Effector memory CD8-positive, alpha-beta T cell (primary cell): Measurements from ENCODE around the gene CMTM8.

ENCODE experiments used
- ATAC-seq: fragments of 150-1000 bp; cut with Tn5 transposase; replicated peaks from 2 replicates; pipeline ENCODE4 v1.10.0; 2021; ENCODE audit warnings: mild to moderate bottlenecking, moderate library complexity
- DNase-seq, 3 experiments: peaks; one replicate each; pipeline ENCODE4 v3.0.0; 2021
- H3K27ac Mint-ChIP-seq, 2 donors: one replicate each; pipeline ENCODE4 v1.8.0; 2022; ENCODE audit warnings: mild to moderate bottlenecking in 2 of 2, mixed read lengths in 2 of 2, moderate library complexity in 2 of 2
- H3K27me3 Mint-ChIP-seq, 2 donors: one replicate each; pipeline ENCODE4 v1.8.0; 2022; ENCODE audit warnings: mixed read lengths in 2 of 2
- H3K36me3 Mint-ChIP-seq: one replicate; pipeline ENCODE4 v1.8.0; 2022; ENCODE audit warnings: mild to moderate bottlenecking, moderate library complexity, mixed read lengths; ENCODE audit not compliant: insufficient read depth
- H3K4me1 Mint-ChIP-seq, 2 donors: one replicate each; pipeline ENCODE4 v1.8.0; 2022; ENCODE audit warnings: low read depth in 2 of 2, mixed read lengths in 2 of 2
- H3K4me3 Mint-ChIP-seq, 2 donors: one replicate each; pipeline ENCODE4 v1.8.0; 2022; ENCODE audit warnings: mild to moderate bottlenecking in 2 of 2, mixed read lengths in 2 of 2, moderate library complexity in 2 of 2
- H3K9me3 Mint-ChIP-seq, 2 donors: one replicate each; pipeline ENCODE4 v1.8.0; 2022; ENCODE audit warnings: mixed read lengths in 2 of 2

The CMTM8 gene

DNA sequence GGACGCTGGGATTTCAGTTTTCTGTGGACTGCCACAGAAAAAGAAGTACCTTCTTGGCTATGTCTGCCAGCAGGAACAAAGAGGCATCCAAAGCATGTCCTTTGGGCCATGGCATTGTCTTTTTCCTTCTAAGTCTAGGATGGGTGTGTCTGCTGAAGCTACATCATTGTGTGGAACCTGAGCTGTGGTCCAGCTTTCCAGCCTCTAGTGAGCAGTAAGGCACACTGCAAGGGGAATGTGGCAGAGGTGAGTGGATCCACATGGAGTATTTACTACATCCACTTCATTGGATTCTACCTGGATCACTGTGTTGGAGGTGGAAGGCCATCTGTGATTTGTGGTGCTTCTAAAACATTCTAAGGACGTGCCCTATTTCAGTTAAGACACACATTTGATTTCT is 23.7 kb downstream of the CMTM8 start:
- DNase-seq (no peak), ATAC-seq (no peak)
- no peak overlapping the region for H3K27ac Mint-ChIP-seq
- peaks cover 5% of the 10 kb centered on the region for H3K36me3 Mint-ChIP-seq
- peaks cover 17 to 24% of the 10 kb centered on the region in 2 donors for H3K27me3 Mint-ChIP-seq
- H3K9me3 Mint-ChIP-seq: no peaks in the 10 kb centered on the region
- no peak overlapping the region for H3K4me3 Mint-ChIP-seq
- peaks cover 0 to 8% of the 10 kb centered on the region in 2 donors for H3K4me1 Mint-ChIP-seq

DNA sequence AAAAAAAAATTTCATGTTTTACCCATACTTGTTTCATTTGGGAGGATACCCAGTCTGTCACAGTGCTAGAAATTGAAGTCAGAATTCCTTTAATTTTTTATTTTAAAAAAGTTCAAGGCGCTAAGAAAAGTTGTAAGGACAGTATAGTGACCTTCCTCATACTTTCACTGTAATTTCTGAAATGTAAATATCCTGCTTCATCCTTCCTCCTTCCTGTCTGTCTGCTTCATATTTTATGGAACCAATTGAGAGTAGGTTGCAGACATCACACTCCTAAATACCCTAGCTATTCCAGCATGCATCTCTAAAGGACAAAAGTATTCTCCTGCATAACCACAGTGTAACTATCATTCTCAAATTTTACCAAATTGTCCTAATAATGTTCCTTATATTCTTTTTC is 35.8 kb downstream of the CMTM8 start:
- no peak overlapping the region for H3K4me3 Mint-ChIP-seq
- no peaks in the 10 kb centered on the region for H3K9me3 Mint-ChIP-seq
- peaks cover 0 to 3% of the 10 kb centered on the region in 2 donors for H3K4me1 Mint-ChIP-seq
- peaks cover 6 to 9% of the 10 kb centered on the region in 2 donors for H3K27me3 Mint-ChIP-seq
- ATAC-seq: no peak
- no peak overlapping the region for H3K27ac Mint-ChIP-seq
- no peaks in the 10 kb centered on the region for H3K36me3 Mint-ChIP-seq
- DNase-seq: no peak

DNA sequence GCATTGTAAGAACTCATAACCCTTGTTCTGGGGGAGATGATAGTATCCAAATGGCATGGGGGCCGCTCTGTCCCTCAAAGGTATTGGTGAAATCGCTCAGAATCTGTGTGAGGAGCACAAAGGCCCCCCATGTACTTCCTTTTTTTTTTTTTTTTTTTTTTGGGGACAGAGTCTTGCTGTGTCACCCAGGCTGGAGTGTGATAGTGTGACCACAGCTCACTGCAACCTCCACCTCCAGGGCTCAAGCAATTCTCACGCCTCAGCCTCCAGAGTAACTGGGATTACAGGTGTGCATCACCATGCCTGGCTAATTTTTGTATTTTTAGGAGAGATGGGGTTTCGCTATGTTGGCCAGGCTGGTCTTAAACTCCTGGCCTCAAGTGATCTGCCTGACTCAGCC is 37.0 kb downstream of the CMTM8 start:
- Mint-ChIP-seq H3K27ac (no peak overlapping the region), H3K36me3 (no peaks in the 10 kb centered on the region), H3K4me3 (no peak overlapping the region), H3K4me1 (peaks cover 0 to 3% of the 10 kb centered on the region in 2 donors), H3K27me3 (peaks cover 6 to 9% of the 10 kb centered on the region in 2 donors), H3K9me3 (no peaks in the 10 kb centered on the region)
- DNase-seq (no peak), ATAC-seq (no peak)

DNA sequence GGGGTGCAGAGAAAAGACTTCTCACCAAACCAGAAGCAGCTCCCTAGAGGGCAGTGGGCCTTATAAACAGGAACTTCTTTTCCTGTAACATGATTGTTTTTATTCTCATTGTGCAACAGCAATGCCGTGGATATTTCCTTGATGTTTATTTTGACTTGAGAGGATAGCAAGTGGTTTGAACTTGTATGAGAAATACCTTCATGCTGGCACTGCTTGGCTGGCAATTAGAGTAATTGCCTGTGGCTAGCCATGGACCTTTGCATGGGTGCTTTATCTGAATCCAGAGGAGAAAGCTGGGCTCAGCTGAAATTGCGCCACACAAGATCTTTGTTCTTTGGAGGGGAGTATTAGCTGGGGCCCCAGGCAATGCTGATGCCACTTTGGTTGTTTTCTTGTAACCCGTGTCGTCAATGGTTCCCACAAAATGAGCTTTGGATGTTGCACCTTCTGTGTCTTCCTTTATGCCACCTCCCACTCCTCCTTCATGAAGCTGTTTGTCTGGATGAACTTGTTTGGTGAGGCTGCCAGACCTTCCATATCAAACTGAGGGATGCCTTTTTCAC is 37.9 kb downstream of the CMTM8 start:
- Mint-ChIP-seq H3K36me3 (no peaks in the 10 kb centered on the region), H3K27me3 (peaks cover 6 to 9% of the 10 kb centered on the region in 2 donors), H3K4me3 (no peak overlapping the region), H3K9me3 (no peaks in the 10 kb centered on the region), H3K4me1 (peaks cover 0 to 3% of the 10 kb centered on the region in 2 donors), H3K27ac (no peak overlapping the region)
- no peak for DNase-seq
- no peak for ATAC-seq

DNA sequence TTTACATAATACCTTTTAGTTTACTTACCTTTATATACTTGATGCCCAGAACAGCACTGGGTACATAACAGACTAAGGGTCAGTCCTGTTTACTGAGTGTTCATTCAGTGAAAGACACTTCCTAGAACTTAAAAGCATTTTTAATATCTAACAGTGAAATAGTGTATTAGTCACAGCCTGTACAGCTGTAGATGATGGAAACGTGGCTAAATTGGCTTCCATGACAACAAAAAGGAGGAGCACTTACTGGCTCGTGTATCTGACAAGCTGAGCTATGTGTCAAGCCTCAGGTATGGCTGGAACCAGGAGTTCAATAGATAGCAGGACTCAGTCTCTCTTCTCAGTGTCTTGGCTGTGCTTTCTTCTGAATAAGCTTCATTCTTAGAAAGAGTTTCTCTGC is 40.2 kb downstream of the CMTM8 start:
- Mint-ChIP-seq H3K27ac (peak overlapping the region in 1 of 2 donors; percentile 13), H3K36me3 (no peaks in the 10 kb centered on the region), H3K4me1 (peaks cover 0 to 3% of the 10 kb centered on the region in 2 donors), H3K4me3 (no peak overlapping the region), H3K27me3 (peaks cover 6 to 9% of the 10 kb centered on the region in 2 donors), H3K9me3 (no peaks in the 10 kb centered on the region)
- no peak for DNase-seq
- ATAC-seq: no peak

DNA sequence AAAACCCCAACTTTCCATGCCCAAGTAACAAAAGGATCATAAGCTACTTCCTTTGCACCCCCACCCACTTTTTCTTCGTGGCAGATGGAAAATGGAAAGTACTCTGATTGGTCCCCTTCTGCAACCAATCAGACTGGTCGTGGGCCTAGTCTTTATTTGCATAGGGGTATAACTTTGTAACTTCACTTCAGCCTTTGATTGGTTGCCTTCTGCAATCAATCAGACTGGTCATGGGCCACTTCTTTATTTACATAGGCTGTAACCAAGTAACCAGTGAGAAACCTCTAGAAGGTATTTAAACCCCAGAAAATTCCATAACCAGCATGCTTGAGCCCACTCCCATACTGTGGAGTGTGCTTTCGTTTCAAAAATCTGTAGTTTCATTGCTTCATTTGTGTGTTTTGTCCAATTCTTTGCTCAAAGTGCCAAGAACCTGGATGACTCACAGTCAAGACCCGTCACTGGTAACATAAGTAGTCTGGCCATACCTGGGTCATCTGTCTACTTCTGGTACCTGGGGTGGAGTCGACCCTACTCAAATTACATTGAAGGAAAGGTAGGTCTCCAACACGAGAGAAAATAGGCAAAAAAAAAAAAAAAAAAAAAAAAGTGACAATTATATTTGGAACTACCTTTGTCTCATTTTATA is 41.9 kb downstream of the CMTM8 start:
- DNase-seq: no peak
- Mint-ChIP-seq H3K4me3 (no peak overlapping the region), H3K9me3 (no peaks in the 10 kb centered on the region), H3K4me1 (peaks cover 0 to 3% of the 10 kb centered on the region in 2 donors), H3K27me3 (peaks cover 6 to 9% of the 10 kb centered on the region in 2 donors), H3K27ac (no peak overlapping the region), H3K36me3 (peaks cover 3% of the 10 kb centered on the region)
- ATAC-seq: no peak

DNA sequence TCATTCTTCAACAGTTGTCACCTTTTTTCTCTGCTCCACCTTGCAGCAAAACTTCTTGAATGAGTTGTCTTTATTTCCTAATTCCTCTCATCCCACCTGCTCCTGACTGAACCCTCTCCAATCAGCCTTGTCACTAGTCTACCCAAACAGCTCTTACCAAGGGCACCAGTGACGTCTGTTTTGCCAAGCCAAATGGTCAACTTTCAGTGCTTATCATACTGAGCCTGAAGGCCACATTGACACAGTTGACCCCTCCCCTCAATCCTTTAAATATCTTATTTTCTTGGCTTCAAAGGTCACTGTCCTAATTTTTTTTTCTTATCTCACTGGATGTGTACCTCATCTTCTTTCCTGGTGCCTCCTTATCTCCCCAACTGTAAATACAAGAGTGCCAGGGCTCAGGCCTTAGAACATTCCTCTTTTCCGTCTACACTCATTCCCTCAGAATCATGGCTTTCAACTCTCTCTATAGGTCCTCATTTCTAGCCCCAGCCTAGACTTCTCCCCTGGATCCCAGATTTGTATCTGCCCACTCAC is 43.2 kb downstream of the CMTM8 start:
- H3K27ac Mint-ChIP-seq: no peak overlapping the region
- no peak overlapping the region for H3K4me3 Mint-ChIP-seq
- peaks cover 3% of the 10 kb centered on the region for H3K36me3 Mint-ChIP-seq
- no peaks in the 10 kb centered on the region for H3K27me3 Mint-ChIP-seq
- DNase-seq: no peak
- H3K4me1 Mint-ChIP-seq: peaks cover 0 to 4% of the 10 kb centered on the region in 2 donors
- no peak for ATAC-seq
- H3K9me3 Mint-ChIP-seq: no peaks in the 10 kb centered on the region

DNA sequence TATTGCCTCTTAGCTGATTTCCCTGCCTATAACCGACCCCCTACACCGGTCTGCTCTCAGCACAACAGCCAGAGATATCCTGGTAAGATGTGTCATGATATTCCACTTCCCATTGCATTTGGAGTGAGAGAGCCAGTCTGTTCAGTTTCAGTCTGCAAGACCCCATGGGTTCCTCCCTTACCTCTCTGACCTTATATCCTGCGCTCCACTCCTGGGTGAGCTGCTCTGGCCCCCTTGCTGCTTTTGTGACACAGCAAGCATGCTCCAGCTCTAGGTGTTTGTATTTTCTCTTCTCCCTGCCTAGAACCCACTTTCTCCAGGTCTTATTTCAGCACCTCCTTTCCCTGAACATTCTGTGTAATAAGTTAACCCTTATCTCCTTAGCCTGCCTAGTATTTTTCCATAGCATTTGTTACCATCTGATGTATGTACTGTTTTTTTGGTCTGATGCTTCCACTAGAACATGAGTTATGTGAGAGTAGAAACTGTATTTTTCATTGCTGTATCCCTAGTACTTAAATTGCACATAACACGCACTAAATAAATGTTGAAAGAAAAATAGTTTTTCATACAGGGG is 44.2 kb downstream of the CMTM8 start:
- H3K4me3 Mint-ChIP-seq: no peak overlapping the region
- H3K4me1 Mint-ChIP-seq: peaks cover 0 to 4% of the 10 kb centered on the region in 2 donors
- peaks cover 3% of the 10 kb centered on the region for H3K36me3 Mint-ChIP-seq
- ATAC-seq (no peak), DNase-seq (no peak)
- H3K27ac Mint-ChIP-seq: no peak overlapping the region
- no peaks in the 10 kb centered on the region for H3K9me3 Mint-ChIP-seq
- no peaks in the 10 kb centered on the region for H3K27me3 Mint-ChIP-seq

DNA sequence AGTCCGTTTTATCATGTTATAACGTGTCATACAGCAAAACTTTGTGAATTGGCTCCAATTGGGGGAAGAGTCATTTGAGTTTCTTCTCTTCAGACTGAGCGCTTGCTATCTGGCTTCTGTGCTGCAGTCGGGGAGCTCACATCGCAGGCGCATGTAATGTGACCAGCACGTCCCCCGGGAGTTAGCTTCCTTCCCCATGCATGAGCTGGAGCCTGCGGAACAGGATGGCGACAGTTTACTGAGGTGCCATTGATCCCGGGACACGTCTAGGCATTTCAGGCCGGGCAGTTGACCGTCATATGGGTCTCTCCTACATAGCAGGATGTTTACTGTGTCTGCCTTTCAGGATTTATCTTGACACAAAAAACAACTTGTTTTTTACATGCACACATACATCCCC is 44.8 kb downstream of the CMTM8 start:
- Mint-ChIP-seq H3K27ac (no peak overlapping the region), H3K36me3 (peaks cover 3% of the 10 kb centered on the region), H3K4me3 (no peak overlapping the region), H3K4me1 (peaks cover 0 to 4% of the 10 kb centered on the region in 2 donors), H3K27me3 (no peaks in the 10 kb centered on the region), H3K9me3 (no peaks in the 10 kb centered on the region)
- DNase-seq: no peak
- ATAC-seq: no peak

DNA sequence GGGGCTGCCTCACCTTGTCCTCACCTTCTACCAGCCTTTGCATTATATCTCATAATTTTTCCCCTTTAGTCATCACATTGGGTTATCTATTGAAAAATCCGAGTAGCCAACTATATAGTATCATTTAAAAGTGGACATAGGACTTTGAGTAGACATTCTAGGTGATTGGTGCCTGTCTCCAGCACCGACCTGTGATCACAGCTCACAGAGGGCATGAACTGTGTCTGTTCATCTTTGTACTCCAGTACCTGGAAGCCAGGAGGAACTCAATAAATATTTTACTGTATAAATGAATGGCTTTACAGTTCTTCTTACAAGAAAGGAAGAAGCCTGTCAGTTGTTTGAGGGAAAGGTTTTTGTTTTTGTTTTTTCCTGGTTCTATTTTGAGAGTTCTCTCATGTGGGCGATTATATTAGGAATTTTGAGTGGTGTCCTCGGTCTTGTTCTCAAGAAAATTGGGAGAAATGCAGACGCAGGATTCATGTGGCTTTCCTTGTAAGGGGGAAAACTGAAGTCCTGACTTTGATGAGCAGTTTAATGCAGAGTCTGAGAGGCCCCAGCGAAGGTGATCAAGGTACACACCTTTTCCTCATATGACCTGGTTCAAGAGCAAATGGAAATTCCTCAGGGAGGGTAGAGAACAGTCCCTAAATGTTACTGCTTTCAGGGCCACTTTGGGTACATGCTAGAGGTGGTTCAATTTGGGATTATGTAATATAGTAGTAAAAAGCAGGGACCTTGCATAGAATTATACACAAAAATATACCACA is 46.1 kb downstream of the CMTM8 start:
- Mint-ChIP-seq H3K9me3 (no peaks in the 10 kb centered on the region), H3K27ac (peak overlapping the region; percentile 26 to 74), H3K4me1 (peaks cover 7 to 10% of the 10 kb centered on the region in 2 donors), H3K36me3 (peaks cover 3% of the 10 kb centered on the region), H3K4me3 (no peak overlapping the region), H3K27me3 (no peaks in the 10 kb centered on the region)
- DNase-seq (no peak), ATAC-seq (no peak)

DNA sequence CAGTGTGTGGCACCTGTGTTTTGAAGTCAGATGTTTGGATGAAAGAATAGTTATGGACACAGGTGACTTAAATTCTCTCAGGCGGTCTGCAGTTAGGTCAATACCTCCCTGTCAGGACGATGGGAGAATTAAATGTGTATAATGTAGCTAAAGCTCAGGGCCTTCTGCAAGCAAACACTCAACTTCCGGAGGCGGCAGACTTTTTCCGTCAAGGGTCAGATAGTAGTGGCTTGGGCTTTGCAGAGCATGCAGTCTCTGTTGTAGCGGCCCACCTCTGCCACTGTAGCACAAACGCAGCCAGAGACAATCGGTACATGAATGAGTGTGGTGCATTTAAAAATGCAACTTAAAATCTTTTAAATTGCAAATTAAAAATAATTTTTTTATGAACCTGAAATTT is 47.4 kb downstream of the CMTM8 start:
- Mint-ChIP-seq H3K4me1 (peaks cover 7 to 10% of the 10 kb centered on the region in 2 donors), H3K4me3 (no peak overlapping the region), H3K9me3 (no peaks in the 10 kb centered on the region), H3K36me3 (peaks cover 3% of the 10 kb centered on the region), H3K27ac (peak overlapping the region in 1 of 2 donors; percentile 74), H3K27me3 (no peaks in the 10 kb centered on the region)
- no peak for ATAC-seq
- DNase-seq: no peak

DNA sequence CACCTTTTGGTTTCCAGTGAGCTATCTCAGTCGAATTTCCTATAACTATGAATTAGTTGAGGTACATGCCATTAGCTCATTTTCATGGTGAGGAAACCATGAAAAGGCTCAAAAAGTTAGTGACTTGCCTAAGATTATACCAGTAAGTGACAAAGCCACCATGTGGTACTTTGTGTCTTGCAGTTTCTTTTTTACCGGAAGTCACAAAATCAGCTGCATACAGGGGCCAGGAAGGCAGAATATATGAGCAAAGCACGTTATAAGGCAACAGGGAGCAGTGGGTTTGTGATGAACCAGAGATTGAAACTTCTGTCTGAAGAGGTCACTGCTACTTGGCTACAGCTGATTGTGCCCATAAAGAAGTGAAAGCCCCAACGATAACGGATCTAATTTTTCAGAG is 50.3 kb downstream of the CMTM8 start:
- ATAC-seq: peak; percentile 82
- Mint-ChIP-seq H3K27me3 (no peaks in the 10 kb centered on the region), H3K36me3 (peaks cover 2% of the 10 kb centered on the region), H3K4me3 (peak overlapping the region; percentile 32 to 51), H3K9me3 (no peaks in the 10 kb centered on the region), H3K4me1 (peaks cover 7 to 10% of the 10 kb centered on the region in 2 donors), H3K27ac (peak overlapping the region; percentile 85 to 86)
- peak in 1 of 3 experiments; percentile 16 for DNase-seq

DNA sequence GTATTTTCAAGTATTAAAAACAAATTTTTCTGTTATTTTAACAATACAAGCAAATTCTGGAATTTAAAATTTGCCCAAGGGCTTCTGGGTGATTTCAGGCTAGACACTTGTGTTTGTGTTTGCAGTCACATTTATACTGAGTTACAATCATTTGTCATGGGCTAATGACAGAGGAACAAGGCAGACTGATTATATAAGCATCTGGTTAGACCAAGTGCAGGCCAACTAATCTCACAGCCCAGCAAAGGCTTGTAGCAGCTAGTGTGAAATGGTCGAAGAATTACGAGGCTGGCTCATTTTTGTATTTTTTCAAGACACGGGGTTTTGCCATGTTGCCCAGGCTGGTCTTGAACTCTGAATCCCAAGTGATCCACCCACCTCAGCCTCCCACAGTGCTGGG is 52.1 kb downstream of the CMTM8 start:
- DNase-seq: no peak
- ATAC-seq: no peak
- H3K36me3 Mint-ChIP-seq: no peaks in the 10 kb centered on the region
- H3K27me3 Mint-ChIP-seq: no peaks in the 10 kb centered on the region
- peaks cover 7 to 10% of the 10 kb centered on the region in 2 donors for H3K4me1 Mint-ChIP-seq
- H3K27ac Mint-ChIP-seq: no peak overlapping the region
- no peaks in the 10 kb centered on the region for H3K9me3 Mint-ChIP-seq
- no peak overlapping the region for H3K4me3 Mint-ChIP-seq
